ENCODE results near the gene PEX19. TPM values are rescaled to one million over a fixed set of nuclear protein-coding genes. Genes with fewer than 3 reads are reported as not detected.

The PEX19 gene
- total and polyA plus RNA-seq, 2 experiments from 2014 or later = 82.5 to 172 TPM

DNA sequence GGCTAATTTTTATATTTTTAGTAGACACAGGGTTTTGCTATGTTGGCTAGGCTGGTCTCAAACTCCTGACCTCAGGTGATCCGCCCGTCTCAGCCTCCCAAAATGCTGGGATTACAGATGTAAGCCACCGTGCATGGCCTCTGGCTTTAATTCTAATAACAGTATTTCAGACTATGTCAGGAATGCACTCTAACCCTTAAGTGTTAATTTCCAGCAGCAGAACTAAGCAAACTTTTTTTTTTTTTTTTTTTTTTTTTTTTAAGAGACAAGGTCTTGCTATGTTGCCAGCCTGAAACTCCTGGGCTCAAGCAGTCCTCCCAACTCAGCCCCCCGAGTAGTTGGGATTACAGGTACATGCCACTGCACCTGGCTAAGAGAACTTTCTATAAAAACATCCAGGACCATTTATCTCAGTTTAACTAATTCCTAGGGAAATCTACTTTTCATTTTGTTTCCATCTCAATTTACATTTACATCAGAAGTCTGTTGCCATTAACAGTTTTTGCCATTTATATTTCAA is 29.1 kb downstream of the PEX19 start:
- TF ChIP-seq, protein P1, sequence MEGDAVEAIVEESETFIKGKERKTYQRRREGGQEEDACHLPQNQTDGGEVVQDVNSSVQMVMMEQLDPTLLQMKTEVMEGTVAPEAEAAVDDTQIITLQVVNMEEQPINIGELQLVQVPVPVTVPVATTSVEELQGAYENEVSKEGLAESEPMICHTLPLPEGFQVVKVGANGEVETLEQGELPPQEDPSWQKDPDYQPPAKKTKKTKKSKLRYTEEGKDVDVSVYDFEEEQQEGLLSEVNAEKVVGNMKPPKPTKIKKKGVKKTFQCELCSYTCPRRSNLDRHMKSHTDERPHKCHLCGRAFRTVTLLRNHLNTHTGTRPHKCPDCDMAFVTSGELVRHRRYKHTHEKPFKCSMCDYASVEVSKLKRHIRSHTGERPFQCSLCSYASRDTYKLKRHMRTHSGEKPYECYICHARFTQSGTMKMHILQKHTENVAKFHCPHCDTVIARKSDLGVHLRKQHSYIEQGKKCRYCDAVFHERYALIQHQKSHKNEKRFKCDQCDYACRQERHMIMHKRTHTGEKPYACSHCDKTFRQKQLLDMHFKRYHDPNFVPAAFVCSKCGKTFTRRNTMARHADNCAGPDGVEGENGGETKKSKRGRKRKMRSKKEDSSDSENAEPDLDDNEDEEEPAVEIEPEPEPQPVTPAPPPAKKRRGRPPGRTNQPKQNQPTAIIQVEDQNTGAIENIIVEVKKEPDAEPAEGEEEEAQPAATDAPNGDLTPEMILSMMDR (IDR thresholded peaks at IDR 0.05; ENCODE audit: low read depth, low read length) = no peak
- Histone ChIP-seq H3K4me1 (ENCODE audit: low read depth) (peaks cover 33% of the 10 kb centered on the region), H3K9me3 (ENCODE audit: low read depth) (no peaks in the 10 kb centered on the region), H3K36me3 (peaks cover 4% of the 10 kb centered on the region), H3K27ac (peak overlapping the region; percentile 67), H3K4me3 (no peak overlapping the region), H3K27me3 (no peaks in the 10 kb centered on the region)
- DNase-seq (ENCODE audit: low read depth in 1 of 2, low spot score in 1 of 2) = no peak

DNA sequence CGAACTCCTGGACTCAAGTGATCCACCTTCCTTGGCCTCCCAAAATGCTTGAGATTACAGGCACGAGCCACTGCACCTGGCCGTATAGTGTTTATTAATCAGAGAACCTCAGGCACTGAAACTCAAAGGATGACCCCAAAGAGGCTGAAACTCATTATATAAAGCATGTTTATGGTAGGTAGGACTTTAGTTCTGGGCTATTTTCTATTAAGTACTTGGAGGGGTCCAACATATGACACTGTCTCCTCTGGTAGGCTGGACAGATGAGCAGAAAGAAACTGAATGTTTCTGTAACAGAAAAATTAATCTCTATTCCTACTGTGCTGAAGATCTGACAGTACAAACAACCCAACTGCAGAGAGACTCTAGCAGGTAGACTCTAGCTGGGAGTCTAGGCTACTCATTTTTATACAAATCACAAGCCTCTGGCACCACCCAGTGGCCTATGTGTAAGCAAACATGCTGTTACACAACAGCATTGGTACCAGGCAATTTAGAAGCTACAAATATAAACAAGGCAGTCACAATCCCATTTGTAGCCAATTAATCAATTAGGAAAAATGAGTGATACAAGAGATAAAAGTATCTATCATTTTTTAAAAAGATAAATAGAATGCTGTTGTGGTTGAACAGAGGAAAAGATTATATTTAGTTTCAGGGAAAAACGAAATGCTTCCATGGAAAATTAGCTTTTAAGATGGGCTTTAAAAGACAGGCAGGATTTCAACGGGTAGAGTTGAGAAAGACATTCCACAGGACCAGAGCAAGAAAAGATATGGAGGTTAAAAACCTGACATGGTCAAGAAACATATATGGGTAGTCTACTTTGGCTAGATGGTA is 33.0 kb downstream of the PEX19 start:
- Histone ChIP-seq H3K4me1 (ENCODE audit: low read depth) (peaks cover 27% of the 10 kb centered on the region), H3K9me3 (ENCODE audit: low read depth) (no peaks in the 10 kb centered on the region), H3K27ac (peak overlapping the region; percentile 72), H3K36me3 (peaks cover 8% of the 10 kb centered on the region), H3K4me3 (no peak overlapping the region), H3K27me3 (no peaks in the 10 kb centered on the region)
- DNase-seq (ENCODE audit: low read depth in 1 of 2, low spot score in 1 of 2) = peak; percentile 82 to 85
- TF ChIP-seq, protein P1 (IDR thresholded peaks at IDR 0.05; ENCODE audit: low read depth, low read length) = peak; percentile 75

DNA sequence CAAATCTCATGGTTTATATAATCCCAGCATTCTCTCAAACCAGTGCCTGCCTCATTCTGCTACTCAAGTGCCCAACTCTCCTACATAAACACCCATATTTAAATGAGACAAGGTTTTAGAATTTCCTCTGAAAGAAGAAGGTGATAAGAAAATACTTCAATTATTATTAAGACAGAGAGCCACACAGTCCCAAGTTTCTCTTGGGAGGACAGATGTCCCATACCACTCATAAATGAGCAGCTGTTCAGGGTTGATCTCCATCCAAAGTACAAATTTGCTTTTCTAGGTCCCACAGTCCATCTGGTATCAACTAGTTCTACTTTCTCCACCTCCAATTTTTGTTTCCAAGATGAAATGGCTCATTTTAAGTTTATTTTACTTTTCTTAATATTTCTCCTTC is 33.9 kb downstream of the PEX19 start:
- no peaks in the 10 kb centered on the region for H3K27me3 ChIP-seq
- H3K9me3 ChIP-seq (ENCODE audit: low read depth) = no peaks in the 10 kb centered on the region
- no peak overlapping the region for H3K4me3 ChIP-seq
- TF ChIP-seq, protein P1 (IDR thresholded peaks at IDR 0.05; ENCODE audit: low read depth, low read length) = no peak
- peak overlapping the region; percentile 72 for H3K27ac ChIP-seq
- DNase-seq (ENCODE audit: low read depth in 1 of 2, low spot score in 1 of 2) = no peak
- H3K4me1 ChIP-seq (ENCODE audit: low read depth) = peaks cover 27% of the 10 kb centered on the region
- H3K36me3 ChIP-seq = peaks cover 8% of the 10 kb centered on the region

DNA sequence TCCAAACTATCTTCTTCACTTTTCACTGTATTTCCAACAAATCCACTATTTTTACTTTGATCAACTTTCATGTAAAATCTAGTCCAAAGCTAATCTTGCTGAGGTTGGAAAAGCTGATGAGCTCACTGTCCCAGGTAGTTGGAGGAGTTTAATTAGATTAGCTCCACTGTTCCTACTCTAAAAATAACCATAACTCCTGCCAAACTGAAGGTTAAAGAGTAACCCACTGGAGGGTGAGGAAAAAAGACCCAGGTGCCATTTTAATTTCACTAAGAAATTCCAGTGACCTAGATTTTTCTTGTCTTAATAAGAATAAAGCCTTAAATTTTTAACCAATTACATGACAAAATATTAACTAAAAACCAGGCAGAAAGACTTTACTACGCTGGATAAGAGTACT is 37.9 kb downstream of the PEX19 start:
- no peak overlapping the region for H3K4me3 ChIP-seq
- H3K4me1 ChIP-seq (ENCODE audit: low read depth) = peaks cover 46% of the 10 kb centered on the region
- no peak for DNase-seq (ENCODE audit: low read depth in 1 of 2, low spot score in 1 of 2)
- no peaks in the 10 kb centered on the region for H3K27me3 ChIP-seq
- no peaks in the 10 kb centered on the region for H3K9me3 ChIP-seq (ENCODE audit: low read depth)
- H3K36me3 ChIP-seq = peaks cover 8% of the 10 kb centered on the region
- TF ChIP-seq, protein P1 (IDR thresholded peaks at IDR 0.05; ENCODE audit: low read depth, low read length) = no peak
- H3K27ac ChIP-seq = peak overlapping the region; percentile 59

DNA sequence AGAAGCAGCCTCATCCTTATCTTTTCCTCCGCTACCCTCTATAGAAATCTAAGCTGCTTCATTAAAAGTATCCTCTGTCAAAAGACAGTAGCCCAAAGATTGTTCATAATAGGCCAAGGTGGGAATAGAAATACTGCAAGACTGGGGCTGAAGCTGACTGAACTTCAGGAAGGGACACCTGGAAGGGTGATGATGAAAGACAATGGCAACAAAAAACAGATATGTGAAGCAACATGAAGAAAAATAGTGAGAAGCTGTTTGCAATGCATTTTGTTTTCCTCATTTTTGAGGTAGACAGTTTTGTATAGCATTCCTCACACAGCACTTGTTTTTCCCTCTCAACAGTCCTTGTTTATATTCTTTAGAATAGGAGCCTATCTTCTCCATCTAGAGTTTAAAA is 39.5 kb downstream of the PEX19 start:
- Histone ChIP-seq H3K4me3 (no peak overlapping the region), H3K27me3 (no peaks in the 10 kb centered on the region), H3K27ac (peak overlapping the region; percentile 75), H3K36me3 (peaks cover 8% of the 10 kb centered on the region), H3K4me1 (ENCODE audit: low read depth) (peaks cover 46% of the 10 kb centered on the region), H3K9me3 (ENCODE audit: low read depth) (no peaks in the 10 kb centered on the region)
- TF ChIP-seq, protein P1 (IDR thresholded peaks at IDR 0.05; ENCODE audit: low read depth, low read length) = no peak
- no peak for DNase-seq (ENCODE audit: low read depth in 1 of 2, low spot score in 1 of 2)
